CD4-positive, alpha-beta T cell treated with Interleukin-17A for 4 hours (primary cell): Measurements from ENCODE around the gene ABCC2.
A peak's percentile ranks its signal among the peaks of the same experiment; 100 is the strongest.
"Not testable (repeated sequence)": the region's sequence is repeated elsewhere in the genome, so short reads cannot be mapped to it uniquely, and the experiment has no call there.

ENCODE experiments used
- DNase-seq: peaks from one replicate; pipeline ENCODE4 v3.0.0-alpha.2; 2020; ENCODE audit warnings: mixed read lengths

ABCC2 gene

GRCh38 chr10:99782447-99783286 is at the start of gene ABCC2:
TSS of gene ABCC2 (plus strand) at chr10:99782640. CDS start at chr10:99782845, 205 bp downstream.
- no peak for DNase-seq

GRCh38 chr10:99733366-99733765 is 49.1 kb upstream of the ABCC2 start:
- DNase-seq: peak; percentile 7

GRCh38 chr10:99734111-99734510 is 48.3 kb upstream of the ABCC2 start:
- not testable (repeated sequence) for DNase-seq

GRCh38 chr10:99740260-99740659 is 42.2 kb upstream of the ABCC2 start:
- no peak for DNase-seq

- no peak for DNase-seq
Measured at GRCh38 chr10:99740933-99741559, 41.4 kb upstream of the ABCC2 start.

GRCh38 chr10:99742254-99742653 is 40.2 kb upstream of the ABCC2 start:
- no peak for DNase-seq

GRCh38 chr10:99742701-99743100 is 39.7 kb upstream of the ABCC2 start:
- DNase-seq: no peak

- DNase-seq: no peak
Measured at GRCh38 chr10:99743841-99744240, 38.6 kb upstream of the ABCC2 start.

- DNase-seq: not testable (repeated sequence)
Measured at GRCh38 chr10:99746166-99746565, 36.3 kb upstream of the ABCC2 start.

- no peak for DNase-seq
Measured at GRCh38 chr10:99748823-99749451, 33.5 kb upstream of the ABCC2 start.

GRCh38 chr10:99750641-99751040 is 31.8 kb upstream of the ABCC2 start:
- no peak for DNase-seq

GRCh38 chr10:99754670-99755069 is 27.8 kb upstream of the ABCC2 start:
- no peak for DNase-seq

- DNase-seq: no peak
Measured at GRCh38 chr10:99756159-99756558, 26.3 kb upstream of the ABCC2 start.

- DNase-seq: no peak
Measured at GRCh38 chr10:99758211-99758891, 24.1 kb upstream of the ABCC2 start.

- no peak for DNase-seq
Measured at GRCh38 chr10:99760321-99760720, 22.1 kb upstream of the ABCC2 start.

GRCh38 chr10:99761365-99761764 is 21.1 kb upstream of the ABCC2 start:
- no peak for DNase-seq

- DNase-seq: no peak
Measured at GRCh38 chr10:99765672-99766301, 16.7 kb upstream of the ABCC2 start.

- DNase-seq: no peak
Measured at GRCh38 chr10:99766302-99766681, 16.1 kb upstream of the ABCC2 start.

- no peak for DNase-seq
Measured at GRCh38 chr10:99767901-99768300, 14.5 kb upstream of the ABCC2 start.

GRCh38 chr10:99768556-99768955 is 13.9 kb upstream of the ABCC2 start:
- no peak for DNase-seq

GRCh38 chr10:99769706-99770105 is 12.7 kb upstream of the ABCC2 start:
- DNase-seq: no peak

- no peak for DNase-seq
Measured at GRCh38 chr10:99770408-99771045, 11.9 kb upstream of the ABCC2 start.
